ENCODE data around the gene DCAF12.

Gene DCAF12

GRCh38 chr9:34072410-34072809, 54.1 kb downstream of the DCAF12 start:
- H3K27me3 ChIP-seq (ENCODE audit: insufficient read depth, low read length, poor library complexity) = no peaks in the 10 kb centered on the region
- H3K4me3 ChIP-seq (ENCODE audit: low read depth in 1 of 2, low read length in 2 of 2) = no peak overlapping the region
- TF ChIP-seq EZH2 (IDR thresholded peaks at IDR 0.05; ENCODE audit: borderline replicate concordance, low read depth, low read length, severe bottlenecking) (no peak), CTCF (IDR thresholded peaks at IDR 0.05; ENCODE audit: borderline replicate concordance, extremely low read depth, low read length, poor library complexity, severe bottlenecking) (no peak)
- no peaks in the 10 kb centered on the region for H3K4me1 ChIP-seq (ENCODE audit: insufficient read depth, low read length)
- H2AFZ ChIP-seq (ENCODE audit: low read depth, low read length) = no peak overlapping the region
- H3K79me2 ChIP-seq (ENCODE audit: insufficient read depth, low read length) = no peaks in the 10 kb centered on the region
- H3K4me2 ChIP-seq (ENCODE audit: insufficient read depth, low read length) = no peak overlapping the region
- no peaks in the 10 kb centered on the region for H4K20me1 ChIP-seq (ENCODE audit: insufficient read depth, low read length)
- no peak overlapping the region for H3K9ac ChIP-seq (ENCODE audit: low read depth, low read length)
- ATAC-seq (ENCODE audit: insufficient read depth, low read depth) (no peak), DNase-seq (no peak)
- no peak overlapping the region for H3K27ac ChIP-seq (ENCODE audit: low read length)
- H3K9me3 ChIP-seq (ENCODE audit: insufficient read depth, low read length, severe bottlenecking) = no peaks in the 10 kb centered on the region
- no peaks in the 10 kb centered on the region for H3K36me3 ChIP-seq (ENCODE audit: insufficient read depth, low read length)

GRCh38 chr9:34070606-34071324, 55.7 kb downstream of the DCAF12 start:
- no peak for ATAC-seq (ENCODE audit: insufficient read depth, low read depth)
- DNase-seq = no peak
- H3K79me2 ChIP-seq (ENCODE audit: insufficient read depth, low read length) = no peaks in the 10 kb centered on the region
- TF ChIP-seq CTCF (IDR thresholded peaks at IDR 0.05; ENCODE audit: borderline replicate concordance, extremely low read depth, low read length, poor library complexity, severe bottlenecking) = no peak
- TF ChIP-seq EZH2 (IDR thresholded peaks at IDR 0.05; ENCODE audit: borderline replicate concordance, low read depth, low read length, severe bottlenecking) = no peak
- H4K20me1 ChIP-seq (ENCODE audit: insufficient read depth, low read length) = no peaks in the 10 kb centered on the region
- no peaks in the 10 kb centered on the region for H3K27me3 ChIP-seq (ENCODE audit: insufficient read depth, low read length, poor library complexity)
- no peaks in the 10 kb centered on the region for H3K9me3 ChIP-seq (ENCODE audit: insufficient read depth, low read length, severe bottlenecking)
- H2AFZ ChIP-seq (ENCODE audit: low read depth, low read length) = no peak overlapping the region
- H3K4me2 ChIP-seq (ENCODE audit: insufficient read depth, low read length) = no peak overlapping the region
- no peaks in the 10 kb centered on the region for H3K4me1 ChIP-seq (ENCODE audit: insufficient read depth, low read length)
- H3K27ac ChIP-seq (ENCODE audit: low read length) = no peak overlapping the region
- H3K4me3 ChIP-seq (ENCODE audit: low read depth in 1 of 2, low read length in 2 of 2) = no peak overlapping the region
- no peaks in the 10 kb centered on the region for H3K36me3 ChIP-seq (ENCODE audit: insufficient read depth, low read length)
- no peak overlapping the region for H3K9ac ChIP-seq (ENCODE audit: low read depth, low read length)

GRCh38 chr9:34069831-34070230, 56.7 kb downstream of the DCAF12 start:
- no peak for ATAC-seq (ENCODE audit: insufficient read depth, low read depth)
- DNase-seq = no peak
- no peaks in the 10 kb centered on the region for H3K36me3 ChIP-seq (ENCODE audit: insufficient read depth, low read length)
- H4K20me1 ChIP-seq (ENCODE audit: insufficient read depth, low read length) = no peaks in the 10 kb centered on the region
- H3K79me2 ChIP-seq (ENCODE audit: insufficient read depth, low read length) = no peaks in the 10 kb centered on the region
- no peak overlapping the region for H3K4me3 ChIP-seq (ENCODE audit: low read depth in 1 of 2, low read length in 2 of 2)
- no peak overlapping the region for H2AFZ ChIP-seq (ENCODE audit: low read depth, low read length)
- H3K4me2 ChIP-seq (ENCODE audit: insufficient read depth, low read length) = no peak overlapping the region
- H3K27me3 ChIP-seq (ENCODE audit: insufficient read depth, low read length, poor library complexity) = no peaks in the 10 kb centered on the region
- TF ChIP-seq EZH2 (IDR thresholded peaks at IDR 0.05; ENCODE audit: borderline replicate concordance, low read depth, low read length, severe bottlenecking) = no peak
- TF ChIP-seq CTCF (IDR thresholded peaks at IDR 0.05; ENCODE audit: borderline replicate concordance, extremely low read depth, low read length, poor library complexity, severe bottlenecking) = no peak
- no peak overlapping the region for H3K9ac ChIP-seq (ENCODE audit: low read depth, low read length)
- H3K27ac ChIP-seq (ENCODE audit: low read length) = no peak overlapping the region
- H3K9me3 ChIP-seq (ENCODE audit: insufficient read depth, low read length, severe bottlenecking) = no peaks in the 10 kb centered on the region
- no peaks in the 10 kb centered on the region for H3K4me1 ChIP-seq (ENCODE audit: insufficient read depth, low read length)
